Choroid plexus epithelial cell (primary cell): ENCODE measurements around the gene PPP4R2.
"Not testable (repeated sequence)": the region's sequence is repeated elsewhere in the genome, so short reads cannot be mapped to it uniquely, and the experiment has no call there.

Experiments used
- DNase-seq: peaks from one replicate; pipeline ENCODE4 v3.0.0-alpha.2; 2010; ENCODE audit warnings: low read depth
- H3K4me3 ChIP-seq: 2 replicates; pipeline ENCODE4 v1.5.1; 2011; ENCODE audit warnings: low read depth, mild to moderate bottlenecking, control low read depth, low read length, moderate library complexity
- CTCF ChIP-seq: conservative IDR thresholded peaks from 2 replicates; pipeline ENCODE4 v1.5.1; 2011; ENCODE audit warnings: low read depth, mild to moderate bottlenecking, control low read depth, inconsistent platforms, low read length, moderate library complexity

PPP4R2 gene

GRCh38 chr3:72993391-72993790, 3.2 kb upstream of the PPP4R2 start:
- H3K4me3 ChIP-seq: no peak overlapping the region
- peak; percentile 24 for TF ChIP-seq CTCF
- no peak for DNase-seq

- no peak for DNase-seq
- TF ChIP-seq CTCF: no peak
- H3K4me3 ChIP-seq: no peak overlapping the region
These were observed 1.3 kb upstream of the PPP4R2 start for GRCh38 chr3:72995337-72995736.

GRCh38 chr3:72996121-72996472, 514 bp upstream of the PPP4R2 start:
- no peak for DNase-seq
- H3K4me3 ChIP-seq: peak overlapping the region; percentile 92
- TF ChIP-seq CTCF: no peak

DNA sequence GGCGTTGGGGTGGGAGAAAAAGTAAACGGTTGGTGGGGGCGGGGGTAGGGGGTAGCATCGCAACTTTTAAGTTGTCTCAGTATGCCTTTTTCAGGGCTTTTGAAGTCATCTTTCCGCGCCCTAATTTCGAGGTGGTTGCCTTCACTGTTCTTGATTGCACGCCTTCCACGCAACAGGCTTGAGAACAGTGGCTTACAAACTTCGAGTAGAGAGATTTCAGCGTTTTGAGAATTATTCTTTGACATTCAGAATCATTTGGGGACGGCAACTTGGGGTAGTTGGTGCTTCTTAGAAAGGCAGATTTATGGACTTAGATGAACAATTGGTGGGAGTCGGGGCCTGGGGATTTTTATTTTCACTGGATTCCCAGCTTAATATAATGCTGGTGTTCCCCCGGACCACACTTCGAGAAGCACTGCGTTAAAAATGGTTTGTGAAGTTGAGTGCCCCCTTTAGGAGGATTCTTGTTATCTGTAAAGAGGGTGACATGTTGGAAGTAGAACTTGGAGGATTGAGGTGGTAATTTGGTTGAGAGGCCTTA, 880 bp downstream of the PPP4R2 start:
- peak; percentile 78 for DNase-seq
- peak; percentile 66 for TF ChIP-seq CTCF
- H3K4me3 ChIP-seq: peak overlapping the region; percentile 92

DNA sequence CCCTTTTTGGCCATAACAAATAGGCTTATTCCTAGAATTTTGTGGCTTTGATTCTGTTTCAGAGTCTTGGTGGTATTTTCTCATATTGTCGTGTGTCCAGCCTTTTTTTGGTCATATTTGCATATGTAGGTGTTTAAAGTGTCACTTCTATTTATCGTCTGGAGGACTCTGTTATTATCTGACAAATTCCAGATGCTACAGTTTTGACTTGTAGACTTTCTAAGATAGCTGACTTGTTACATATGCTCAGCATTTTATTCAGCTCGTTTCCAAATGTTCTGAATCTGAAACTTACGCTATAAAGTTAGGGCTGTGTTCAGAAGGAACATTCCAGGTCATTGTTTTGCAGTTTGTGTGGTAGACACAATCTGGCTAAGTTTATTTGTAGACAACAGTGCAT, 1.9 kb downstream of the PPP4R2 start:
- TF ChIP-seq CTCF: no peak
- DNase-seq: peak; percentile 13
- peak overlapping the region; percentile 92 for H3K4me3 ChIP-seq

- H3K4me3 ChIP-seq: peak overlapping the region; percentile 24
- no peak for TF ChIP-seq CTCF
- peak; percentile 13 for DNase-seq
These were observed 3.3 kb downstream of the PPP4R2 start for GRCh38 chr3:72999951-73000350.

DNA sequence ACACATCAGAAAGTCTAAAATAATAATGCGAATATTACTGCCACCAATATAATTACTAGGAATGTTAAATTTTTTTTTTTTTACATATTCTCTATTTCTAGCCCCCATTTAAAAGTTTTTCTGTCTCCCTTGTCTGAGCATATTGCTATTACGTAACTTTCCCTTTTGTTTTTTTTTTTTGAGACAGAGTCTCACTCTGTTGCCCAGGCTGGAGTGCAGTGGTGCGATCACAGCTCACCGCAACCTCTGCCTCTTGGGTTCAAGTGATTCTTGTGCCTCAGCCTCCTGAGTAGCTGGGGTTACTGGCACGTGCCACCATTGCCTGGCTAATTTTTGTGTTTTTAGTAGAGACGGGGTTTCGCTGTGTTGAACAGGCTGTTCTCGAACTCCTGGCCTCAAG, 6.4 kb downstream of the PPP4R2 start:
- not testable (repeated sequence) for H3K4me3 ChIP-seq, DNase-seq

GRCh38 chr3:73004316-73004715, 7.7 kb downstream of the PPP4R2 start:
- TF ChIP-seq CTCF: no peak
- no peak for DNase-seq
- no peak overlapping the region for H3K4me3 ChIP-seq
